Stimulated activated CD8-positive, alpha-beta memory T cell treated with anti-CD3 and anti-CD28 coated beads, Interleukin-12 subunit alpha, Interleukin-12 subunit beta, amount 100 ng/mL, for 4 hours (primary cell): ENCODE data around the gene SYT14.
"Not testable (repeated sequence)": the region's sequence is repeated elsewhere in the genome, so short reads cannot be mapped to it uniquely, and the experiment has no call there.

ENCODE experiments used
- DNase-seq: peaks from one replicate; pipeline ENCODE4 v3.0.0-alpha.2; 2020; ENCODE audit warnings: low read depth

SYT14 gene

GRCh38 chr1:209945377-209945776 is 7.4 kb downstream of the SYT14 start:
- no peak for DNase-seq

GRCh38 chr1:209948155-209948554 is 10.1 kb downstream of the SYT14 start:
- no peak for DNase-seq

- DNase-seq, result no peak
Observed at GRCh38 chr1:209956116-209956515, 18.1 kb downstream of the SYT14 start.

- no peak for DNase-seq
Observed at GRCh38 chr1:209959623-209960022, 21.6 kb downstream of the SYT14 start.

GRCh38 chr1:209960926-209961325 is 22.9 kb downstream of the SYT14 start:
- no peak for DNase-seq

- DNase-seq, result no peak
Observed at GRCh38 chr1:209962388-209962787, 24.4 kb downstream of the SYT14 start.

- no peak for DNase-seq
Observed at GRCh38 chr1:209962856-209963255, 24.8 kb downstream of the SYT14 start.

GRCh38 chr1:209965996-209966395 is 28.0 kb downstream of the SYT14 start:
- no peak for DNase-seq

- not testable (repeated sequence) for DNase-seq
Observed at GRCh38 chr1:209978721-209979120, 40.7 kb downstream of the SYT14 start.

- DNase-seq, result no peak
Observed at GRCh38 chr1:209983953-209984352, 45.9 kb downstream of the SYT14 start.

GRCh38 chr1:209985002-209985401 is 47.0 kb downstream of the SYT14 start:
- no peak for DNase-seq

GRCh38 chr1:209988706-209989105 is 50.7 kb downstream of the SYT14 start:
- DNase-seq, result no peak

GRCh38 chr1:209989525-209989924 is 51.5 kb downstream of the SYT14 start:
- no peak for DNase-seq

- no peak for DNase-seq
Observed at GRCh38 chr1:209993061-209993830, 55.2 kb downstream of the SYT14 start.

GRCh38 chr1:209996348-209996747 is 58.3 kb downstream of the SYT14 start:
- no peak for DNase-seq

- DNase-seq, result no peak
Observed at GRCh38 chr1:209999005-209999404, 61.0 kb downstream of the SYT14 start.

GRCh38 chr1:210001751-210002150 is 63.7 kb downstream of the SYT14 start:
- no peak for DNase-seq

GRCh38 chr1:210003501-210003900 is 65.5 kb downstream of the SYT14 start:
- no peak for DNase-seq

GRCh38 chr1:210010161-210010560 is 72.1 kb downstream of the SYT14 start:
- DNase-seq, result no peak

- DNase-seq, result no peak
Observed at GRCh38 chr1:210021145-210021860, 83.3 kb downstream of the SYT14 start.

- no peak for DNase-seq
Observed at GRCh38 chr1:210022044-210022443, 84.0 kb downstream of the SYT14 start.

- DNase-seq, result no peak
Observed at GRCh38 chr1:210024282-210024681, 86.3 kb downstream of the SYT14 start.

- no peak for DNase-seq
Observed at GRCh38 chr1:210024996-210025395, 87.0 kb downstream of the SYT14 start.

- DNase-seq, result no peak
Observed at GRCh38 chr1:210025870-210026269, 87.9 kb downstream of the SYT14 start.
